ENCODE measurements around the gene DESI1.

DESI1 gene

DNA sequence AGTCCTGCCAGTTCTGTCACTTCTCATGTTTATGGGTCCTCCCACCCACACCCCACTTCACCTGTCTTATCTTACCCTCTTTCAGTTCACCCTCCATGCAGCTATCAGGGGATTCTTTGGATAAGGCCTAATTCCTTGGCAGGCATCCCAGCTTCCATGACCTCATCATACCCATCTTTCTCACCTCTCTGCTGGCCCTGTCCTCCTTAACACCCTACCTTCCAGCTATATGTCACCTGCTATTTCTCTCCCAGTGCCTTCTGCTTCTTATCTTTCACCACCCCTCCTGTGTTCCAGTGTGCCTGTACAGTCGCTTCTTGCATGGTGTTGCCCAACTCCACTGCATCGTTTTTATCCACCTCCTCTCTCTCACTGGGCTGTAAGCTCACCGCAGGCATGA, 39.6 kb upstream of the DESI1 start:
- peaks cover 98% of the 10 kb centered on the region for H3K36me3 ChIP-seq (ENCODE audit: insufficient read depth, low read length)
- H3K9ac ChIP-seq (ENCODE audit: low read depth, low read length, poor library complexity, severe bottlenecking) = no peak overlapping the region
- H3K9me3 ChIP-seq (ENCODE audit: insufficient read depth, low read depth, low read length) = no peaks in the 10 kb centered on the region
- no peak overlapping the region for H3K4me3 ChIP-seq (ENCODE audit: low read length, poor library complexity, severe bottlenecking)
- no peak for TF ChIP-seq EZH2phosphoT487 (IDR thresholded peaks at IDR 0.05; ENCODE audit: borderline replicate concordance)
- TF ChIP-seq, protein P1, sequence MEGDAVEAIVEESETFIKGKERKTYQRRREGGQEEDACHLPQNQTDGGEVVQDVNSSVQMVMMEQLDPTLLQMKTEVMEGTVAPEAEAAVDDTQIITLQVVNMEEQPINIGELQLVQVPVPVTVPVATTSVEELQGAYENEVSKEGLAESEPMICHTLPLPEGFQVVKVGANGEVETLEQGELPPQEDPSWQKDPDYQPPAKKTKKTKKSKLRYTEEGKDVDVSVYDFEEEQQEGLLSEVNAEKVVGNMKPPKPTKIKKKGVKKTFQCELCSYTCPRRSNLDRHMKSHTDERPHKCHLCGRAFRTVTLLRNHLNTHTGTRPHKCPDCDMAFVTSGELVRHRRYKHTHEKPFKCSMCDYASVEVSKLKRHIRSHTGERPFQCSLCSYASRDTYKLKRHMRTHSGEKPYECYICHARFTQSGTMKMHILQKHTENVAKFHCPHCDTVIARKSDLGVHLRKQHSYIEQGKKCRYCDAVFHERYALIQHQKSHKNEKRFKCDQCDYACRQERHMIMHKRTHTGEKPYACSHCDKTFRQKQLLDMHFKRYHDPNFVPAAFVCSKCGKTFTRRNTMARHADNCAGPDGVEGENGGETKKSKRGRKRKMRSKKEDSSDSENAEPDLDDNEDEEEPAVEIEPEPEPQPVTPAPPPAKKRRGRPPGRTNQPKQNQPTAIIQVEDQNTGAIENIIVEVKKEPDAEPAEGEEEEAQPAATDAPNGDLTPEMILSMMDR (conservative IDR thresholded peaks at IDR 0.05; ENCODE audit: low read length) = no peak
- no peaks in the 10 kb centered on the region for H3K79me2 ChIP-seq (ENCODE audit: insufficient read depth, low read length)
- H3K4me2 ChIP-seq (ENCODE audit: low read depth, low read length, poor library complexity, severe bottlenecking) = no peak overlapping the region
- no peaks in the 10 kb centered on the region for H4K20me1 ChIP-seq (ENCODE audit: insufficient read depth, low read length, poor library complexity, severe bottlenecking)
- H2AFZ ChIP-seq (ENCODE audit: low read length) = no peak overlapping the region
- no peaks in the 10 kb centered on the region for H3F3A ChIP-seq (ENCODE audit: low read depth)
- no peaks in the 10 kb centered on the region for H3K4me1 ChIP-seq (ENCODE audit: insufficient read depth, low read length, poor library complexity, severe bottlenecking)
- H3K9me2 ChIP-seq (replicated peaks; ENCODE audit: low read depth, low read length) = no peaks in the 10 kb centered on the region
- H3K27me3 ChIP-seq (ENCODE audit: insufficient read depth, low read length, poor library complexity, severe bottlenecking) = no peaks in the 10 kb centered on the region

DNA sequence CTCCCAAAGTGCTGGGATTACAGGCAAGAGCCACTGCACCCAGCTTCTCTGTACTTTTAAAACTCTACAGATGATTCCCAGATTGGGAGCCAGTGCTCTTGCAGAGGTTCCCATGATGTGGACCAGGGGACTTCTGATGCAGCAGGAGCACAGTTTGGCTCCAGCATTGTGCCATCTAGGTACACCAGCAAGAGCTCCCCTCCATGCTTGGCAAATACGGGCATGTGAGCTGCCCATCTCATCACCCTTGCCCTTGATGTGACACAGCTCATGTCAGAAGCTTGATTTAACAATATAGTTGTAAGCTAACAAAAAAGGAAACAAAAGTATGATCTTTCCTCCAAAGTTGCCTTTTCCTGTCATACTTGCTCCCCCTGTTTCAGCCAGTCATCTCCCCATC, 39.1 kb upstream of the DESI1 start:
- H3K79me2 ChIP-seq (ENCODE audit: insufficient read depth, low read length) = no peaks in the 10 kb centered on the region
- peaks cover 98% of the 10 kb centered on the region for H3K36me3 ChIP-seq (ENCODE audit: insufficient read depth, low read length)
- no peaks in the 10 kb centered on the region for H3K4me1 ChIP-seq (ENCODE audit: insufficient read depth, low read length, poor library complexity, severe bottlenecking)
- H3K4me3 ChIP-seq (ENCODE audit: low read length, poor library complexity, severe bottlenecking) = no peak overlapping the region
- no peak overlapping the region for H3K4me2 ChIP-seq (ENCODE audit: low read depth, low read length, poor library complexity, severe bottlenecking)
- H3K9me3 ChIP-seq (ENCODE audit: insufficient read depth, low read depth, low read length) = no peaks in the 10 kb centered on the region
- H3F3A ChIP-seq (ENCODE audit: low read depth) = no peaks in the 10 kb centered on the region
- no peak overlapping the region for H2AFZ ChIP-seq (ENCODE audit: low read length)
- no peak overlapping the region for H3K9ac ChIP-seq (ENCODE audit: low read depth, low read length, poor library complexity, severe bottlenecking)
- no peaks in the 10 kb centered on the region for H3K27me3 ChIP-seq (ENCODE audit: insufficient read depth, low read length, poor library complexity, severe bottlenecking)
- no peak for TF ChIP-seq EZH2phosphoT487 (IDR thresholded peaks at IDR 0.05; ENCODE audit: borderline replicate concordance)
- TF ChIP-seq, protein P1 (conservative IDR thresholded peaks at IDR 0.05; ENCODE audit: low read length) = no peak
- no peaks in the 10 kb centered on the region for H4K20me1 ChIP-seq (ENCODE audit: insufficient read depth, low read length, poor library complexity, severe bottlenecking)
- H3K9me2 ChIP-seq (replicated peaks; ENCODE audit: low read depth, low read length) = no peaks in the 10 kb centered on the region

DNA sequence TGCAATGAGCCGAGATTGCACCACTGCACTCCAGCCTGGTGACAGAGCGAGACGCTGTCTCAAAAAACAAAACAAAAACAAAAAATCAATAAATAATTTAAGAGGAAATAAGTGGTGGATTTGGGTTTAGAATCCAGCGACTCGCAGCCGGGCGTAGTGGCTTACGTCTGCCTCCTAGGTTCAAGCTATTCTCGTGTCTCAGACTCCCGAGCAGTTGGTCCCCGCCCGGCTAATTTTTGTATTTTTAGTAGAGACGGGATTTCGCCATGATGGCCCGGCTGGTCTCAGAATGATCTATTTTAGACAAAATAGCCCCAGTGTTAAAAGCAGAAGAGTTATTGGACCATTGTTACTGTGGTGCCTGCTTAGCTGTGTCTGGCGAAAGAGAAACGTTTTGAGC, 38.0 kb upstream of the DESI1 start:
- H3K9me3 ChIP-seq (ENCODE audit: insufficient read depth, low read depth, low read length) = no peaks in the 10 kb centered on the region
- no peak overlapping the region for H3K9ac ChIP-seq (ENCODE audit: low read depth, low read length, poor library complexity, severe bottlenecking)
- H2AFZ ChIP-seq (ENCODE audit: low read length) = no peak overlapping the region
- H3K4me3 ChIP-seq (ENCODE audit: low read length, poor library complexity, severe bottlenecking) = no peak overlapping the region
- no peaks in the 10 kb centered on the region for H3K27me3 ChIP-seq (ENCODE audit: insufficient read depth, low read length, poor library complexity, severe bottlenecking)
- H3K9me2 ChIP-seq (replicated peaks; ENCODE audit: low read depth, low read length) = no peaks in the 10 kb centered on the region
- no peak overlapping the region for H3K4me2 ChIP-seq (ENCODE audit: low read depth, low read length, poor library complexity, severe bottlenecking)
- H3F3A ChIP-seq (ENCODE audit: low read depth) = no peaks in the 10 kb centered on the region
- no peaks in the 10 kb centered on the region for H4K20me1 ChIP-seq (ENCODE audit: insufficient read depth, low read length, poor library complexity, severe bottlenecking)
- TF ChIP-seq EZH2phosphoT487 (IDR thresholded peaks at IDR 0.05; ENCODE audit: borderline replicate concordance) = no peak
- TF ChIP-seq, protein P1 (conservative IDR thresholded peaks at IDR 0.05; ENCODE audit: low read length) = no peak
- no peaks in the 10 kb centered on the region for H3K4me1 ChIP-seq (ENCODE audit: insufficient read depth, low read length, poor library complexity, severe bottlenecking)
- peaks cover 98% of the 10 kb centered on the region for H3K36me3 ChIP-seq (ENCODE audit: insufficient read depth, low read length)
- H3K79me2 ChIP-seq (ENCODE audit: insufficient read depth, low read length) = no peaks in the 10 kb centered on the region

All from Loucy (cell line).